ENCODE data around the gene TMEM151A.

DNA sequence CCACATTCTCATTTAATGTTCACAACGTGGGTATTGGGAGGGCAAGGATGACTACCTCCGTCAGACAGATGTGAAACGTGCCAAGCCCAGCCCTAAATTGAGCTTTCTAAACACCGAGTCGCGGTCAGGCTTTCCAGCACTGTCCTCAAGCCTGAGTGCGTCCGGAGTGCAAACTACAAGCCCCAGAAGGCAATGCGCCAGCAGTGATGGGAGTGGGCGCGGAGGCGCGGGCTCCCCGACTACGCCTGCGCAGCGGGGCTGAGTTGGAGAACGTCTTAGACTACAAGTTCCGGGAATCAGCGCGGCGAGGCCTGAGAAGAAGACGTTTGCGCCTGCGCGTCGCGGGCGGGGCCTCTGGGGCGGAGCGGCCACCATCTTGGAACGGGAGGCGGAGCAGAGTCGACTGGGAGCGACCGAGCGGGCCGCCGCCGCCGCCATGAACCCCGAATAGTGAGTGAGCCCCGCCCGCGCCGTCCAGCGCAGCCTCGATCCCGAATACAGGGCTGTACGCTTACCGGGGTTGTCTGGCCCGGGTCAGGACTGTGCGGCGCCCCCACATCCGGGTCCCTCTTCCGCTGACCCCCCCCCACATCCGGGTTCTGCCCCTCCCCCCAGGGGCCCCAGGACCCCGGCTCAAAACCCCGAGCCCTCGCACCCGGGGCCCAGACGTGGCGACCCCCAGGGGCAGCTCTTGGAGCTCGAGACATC lies 23.3 kb upstream of the TMEM151A start, which contains the start of gene RAB1B:
- peak in 3 of 4 donors; percentile 39 to 81 (median 59) for TF ChIP-seq POLR2A (IDR thresholded peaks at IDR 0.05)
- no peak for TF ChIP-seq EP300 (IDR thresholded peaks at IDR 0.05)
- TF ChIP-seq, protein P1, sequence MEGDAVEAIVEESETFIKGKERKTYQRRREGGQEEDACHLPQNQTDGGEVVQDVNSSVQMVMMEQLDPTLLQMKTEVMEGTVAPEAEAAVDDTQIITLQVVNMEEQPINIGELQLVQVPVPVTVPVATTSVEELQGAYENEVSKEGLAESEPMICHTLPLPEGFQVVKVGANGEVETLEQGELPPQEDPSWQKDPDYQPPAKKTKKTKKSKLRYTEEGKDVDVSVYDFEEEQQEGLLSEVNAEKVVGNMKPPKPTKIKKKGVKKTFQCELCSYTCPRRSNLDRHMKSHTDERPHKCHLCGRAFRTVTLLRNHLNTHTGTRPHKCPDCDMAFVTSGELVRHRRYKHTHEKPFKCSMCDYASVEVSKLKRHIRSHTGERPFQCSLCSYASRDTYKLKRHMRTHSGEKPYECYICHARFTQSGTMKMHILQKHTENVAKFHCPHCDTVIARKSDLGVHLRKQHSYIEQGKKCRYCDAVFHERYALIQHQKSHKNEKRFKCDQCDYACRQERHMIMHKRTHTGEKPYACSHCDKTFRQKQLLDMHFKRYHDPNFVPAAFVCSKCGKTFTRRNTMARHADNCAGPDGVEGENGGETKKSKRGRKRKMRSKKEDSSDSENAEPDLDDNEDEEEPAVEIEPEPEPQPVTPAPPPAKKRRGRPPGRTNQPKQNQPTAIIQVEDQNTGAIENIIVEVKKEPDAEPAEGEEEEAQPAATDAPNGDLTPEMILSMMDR (IDR thresholded peaks at IDR 0.05) = peak in 1 of 6 experiments; percentile 23
